Measurements from ENCODE around the gene ZDHHC11B.
"Not testable (repeated sequence)": the region's sequence is repeated elsewhere in the genome, so short reads cannot be mapped to it uniquely, and the experiment has no call there.

The ZDHHC11B gene

GRCh38 chr5:683551-684481 is 100.7 kb downstream of the ZDHHC11B start:
- ChIA-PET CTCF (no interaction called here), POLR2A (no interaction called here)
- TF ChIP-seq, protein P1, sequence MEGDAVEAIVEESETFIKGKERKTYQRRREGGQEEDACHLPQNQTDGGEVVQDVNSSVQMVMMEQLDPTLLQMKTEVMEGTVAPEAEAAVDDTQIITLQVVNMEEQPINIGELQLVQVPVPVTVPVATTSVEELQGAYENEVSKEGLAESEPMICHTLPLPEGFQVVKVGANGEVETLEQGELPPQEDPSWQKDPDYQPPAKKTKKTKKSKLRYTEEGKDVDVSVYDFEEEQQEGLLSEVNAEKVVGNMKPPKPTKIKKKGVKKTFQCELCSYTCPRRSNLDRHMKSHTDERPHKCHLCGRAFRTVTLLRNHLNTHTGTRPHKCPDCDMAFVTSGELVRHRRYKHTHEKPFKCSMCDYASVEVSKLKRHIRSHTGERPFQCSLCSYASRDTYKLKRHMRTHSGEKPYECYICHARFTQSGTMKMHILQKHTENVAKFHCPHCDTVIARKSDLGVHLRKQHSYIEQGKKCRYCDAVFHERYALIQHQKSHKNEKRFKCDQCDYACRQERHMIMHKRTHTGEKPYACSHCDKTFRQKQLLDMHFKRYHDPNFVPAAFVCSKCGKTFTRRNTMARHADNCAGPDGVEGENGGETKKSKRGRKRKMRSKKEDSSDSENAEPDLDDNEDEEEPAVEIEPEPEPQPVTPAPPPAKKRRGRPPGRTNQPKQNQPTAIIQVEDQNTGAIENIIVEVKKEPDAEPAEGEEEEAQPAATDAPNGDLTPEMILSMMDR (IDR thresholded peaks at IDR 0.05; ENCODE audit: insufficient read depth, low read length, missing control alignments) = no peak
- no peak overlapping the region for H3K4me3 ChIP-seq (ENCODE audit: low read depth, low read length)
- no peak for DNase-seq (ENCODE audit: low read depth, low spot score)

DNA sequence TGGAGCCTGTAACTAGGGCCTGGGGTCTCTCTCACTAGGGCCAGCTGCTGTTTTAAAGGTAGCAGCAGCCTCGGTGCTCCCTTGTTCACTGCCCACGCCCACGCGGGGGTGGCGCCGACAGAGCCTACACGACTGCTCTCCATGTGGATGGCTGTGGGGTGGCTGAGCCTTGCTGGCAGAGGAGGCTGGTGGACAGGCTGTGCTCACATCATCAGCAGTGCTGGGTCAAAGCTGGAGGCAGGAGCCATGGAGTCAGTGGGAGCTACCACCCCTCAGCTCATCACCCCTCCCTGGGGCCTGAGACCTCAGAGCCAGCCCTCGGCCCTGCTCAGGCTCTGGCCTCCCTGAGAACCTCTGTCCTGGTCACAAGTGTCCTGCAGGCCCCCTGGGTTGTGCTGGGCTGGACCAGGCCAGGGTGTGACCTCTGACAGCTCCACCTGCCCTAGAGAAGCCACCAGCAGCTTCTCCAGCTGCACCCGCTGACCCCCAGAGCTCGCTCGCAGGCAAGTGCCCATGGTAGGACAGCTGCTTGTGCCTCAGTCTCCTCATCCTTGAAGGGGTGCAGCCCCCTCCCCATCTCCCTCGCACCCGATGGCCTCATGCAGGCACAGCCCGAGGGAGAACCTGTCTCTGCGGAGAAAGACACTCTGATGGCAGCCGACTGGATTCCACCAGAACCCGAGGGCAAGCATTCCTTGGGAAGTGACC is 101.7 kb downstream of the ZDHHC11B start:
- POLR2A ChIA-PET; DNase-seq (ENCODE audit: low read depth, low spot score); CTCF ChIA-PET; H3K4me3 ChIP-seq (ENCODE audit: low read depth, low read length): not testable (repeated sequence)

DNA sequence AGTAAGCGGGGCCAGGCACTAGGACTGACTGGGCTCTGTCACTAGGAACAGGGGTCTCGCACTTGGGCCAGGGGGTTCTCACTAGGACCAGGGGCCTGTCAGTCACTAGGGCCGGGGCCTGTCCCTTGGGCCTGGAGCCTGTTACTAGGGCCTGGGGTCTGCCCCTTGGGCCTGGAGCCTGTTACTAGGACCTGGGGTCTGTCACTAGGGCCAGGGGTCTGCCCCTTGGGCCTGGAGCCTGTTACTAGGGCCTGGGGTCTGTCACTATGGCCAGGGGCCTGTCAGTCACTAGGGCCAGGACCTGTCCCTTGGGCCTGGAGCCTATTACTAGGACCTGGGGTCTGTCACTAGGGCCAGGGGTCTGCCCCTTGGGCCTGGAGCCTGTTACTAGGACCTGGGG is 102.3 kb downstream of the ZDHHC11B start:
- CTCF ChIA-PET; H3K4me3 ChIP-seq (ENCODE audit: low read depth, low read length); POLR2A ChIA-PET: not testable (repeated sequence)

DNA sequence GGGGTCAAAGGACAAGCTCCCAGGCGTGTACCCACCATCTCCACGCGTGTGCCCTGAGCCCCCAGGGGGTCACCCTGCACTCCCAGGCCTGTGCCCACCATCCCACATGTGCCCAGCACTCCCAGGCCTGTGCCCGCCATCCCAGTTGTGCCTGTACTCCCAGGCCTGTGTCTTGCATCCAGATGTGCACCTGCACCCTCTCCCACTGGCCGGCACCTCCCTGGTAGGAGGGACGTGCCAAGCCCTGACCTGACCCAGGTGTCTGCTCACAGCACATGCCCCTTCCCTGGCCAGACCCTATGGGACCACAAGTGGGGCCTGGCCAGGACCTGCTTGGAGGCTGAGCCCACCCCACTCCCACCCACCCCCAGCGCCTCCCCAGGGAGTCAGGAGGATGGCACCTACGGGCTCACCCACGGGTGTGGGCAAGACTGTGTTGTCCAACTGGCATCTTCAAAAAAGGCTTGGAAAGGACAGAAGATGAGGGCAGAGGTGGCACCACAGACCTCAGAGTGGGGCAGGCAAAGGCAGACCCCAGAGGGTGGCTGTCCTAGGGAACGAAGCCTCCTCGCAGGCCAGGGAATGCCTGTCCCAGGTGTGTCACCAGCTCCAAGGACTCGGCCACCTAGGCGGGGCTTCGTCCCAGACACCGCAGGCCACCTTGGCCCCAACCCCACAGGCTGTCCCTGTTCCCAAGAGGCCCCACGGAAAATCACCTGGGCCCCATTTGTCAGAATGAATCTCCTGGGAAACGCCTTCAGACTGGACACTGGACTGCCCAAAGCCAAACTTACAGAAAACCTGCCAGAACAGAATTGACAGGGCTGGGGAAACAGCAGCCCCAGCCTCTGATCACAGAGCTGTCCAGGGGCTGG is 103.0 kb downstream of the ZDHHC11B start:
- DNase-seq (ENCODE audit: low read depth, low spot score); CTCF ChIA-PET: not testable (repeated sequence)

More for the DNA sequence above, 102.3 kb downstream of the ZDHHC11B start:
- DNase-seq (ENCODE audit: low read depth, low spot score) = not testable (repeated sequence)

DNA sequence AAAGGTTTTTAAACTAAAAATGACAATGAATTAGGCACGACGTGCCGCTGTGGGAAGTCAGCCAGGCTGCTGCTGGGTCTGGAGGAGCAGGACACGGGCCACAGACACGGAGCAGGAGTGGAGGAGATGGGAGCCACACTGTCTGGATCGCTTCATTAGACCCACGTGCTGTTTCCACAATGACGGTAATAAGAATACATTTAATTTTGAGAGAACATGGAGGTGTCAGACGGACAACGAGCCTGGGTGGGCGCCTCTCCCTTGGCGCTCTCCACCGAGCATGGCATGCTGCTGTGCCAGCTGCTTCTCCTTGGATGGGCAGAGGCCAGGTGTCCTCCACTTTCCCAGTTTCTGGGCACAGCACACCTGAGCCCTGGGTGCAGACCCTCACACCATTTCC is 103.7 kb downstream of the ZDHHC11B start:
- POLR2A ChIA-PET; CTCF ChIA-PET; DNase-seq (ENCODE audit: low read depth, low spot score); H3K4me3 ChIP-seq (ENCODE audit: low read depth, low read length): not testable (repeated sequence)

More for the DNA sequence above, 103.0 kb downstream of the ZDHHC11B start:
- H3K4me3 ChIP-seq (ENCODE audit: low read depth, low read length); POLR2A ChIA-PET: not testable (repeated sequence)

GRCh38 chr5:680118-680795 is 104.3 kb downstream of the ZDHHC11B start:
- H3K4me3 ChIP-seq (ENCODE audit: low read depth, low read length); DNase-seq (ENCODE audit: low read depth, low spot score); POLR2A ChIA-PET; CTCF ChIA-PET: not testable (repeated sequence)

- H3K4me3 ChIP-seq (ENCODE audit: low read depth, low read length); POLR2A ChIA-PET; CTCF ChIA-PET; DNase-seq (ENCODE audit: low read depth, low spot score): not testable (repeated sequence)
Measured at GRCh38 chr5:679166-679895, 105.2 kb downstream of the ZDHHC11B start.

GRCh38 chr5:678521-678920 is 106.0 kb downstream of the ZDHHC11B start:
- CTCF ChIA-PET; POLR2A ChIA-PET; DNase-seq (ENCODE audit: low read depth, low spot score); H3K4me3 ChIP-seq (ENCODE audit: low read depth, low read length): not testable (repeated sequence)

GRCh38 chr5:677131-678101 is 107.1 kb downstream of the ZDHHC11B start:
- ChIA-PET POLR2A (no interaction called here), CTCF (no interaction called here)
- no peak for DNase-seq (ENCODE audit: low read depth, low spot score)
- no peak overlapping the region for H3K4me3 ChIP-seq (ENCODE audit: low read depth, low read length)
- TF ChIP-seq, protein P1 (IDR thresholded peaks at IDR 0.05; ENCODE audit: insufficient read depth, low read length, missing control alignments) = no peak

Measured in AG04449 (cell line).